ENCODE results near the gene CACYBP.
A peak's percentile ranks its signal among the peaks of the same experiment; 100 is the strongest.

DNA sequence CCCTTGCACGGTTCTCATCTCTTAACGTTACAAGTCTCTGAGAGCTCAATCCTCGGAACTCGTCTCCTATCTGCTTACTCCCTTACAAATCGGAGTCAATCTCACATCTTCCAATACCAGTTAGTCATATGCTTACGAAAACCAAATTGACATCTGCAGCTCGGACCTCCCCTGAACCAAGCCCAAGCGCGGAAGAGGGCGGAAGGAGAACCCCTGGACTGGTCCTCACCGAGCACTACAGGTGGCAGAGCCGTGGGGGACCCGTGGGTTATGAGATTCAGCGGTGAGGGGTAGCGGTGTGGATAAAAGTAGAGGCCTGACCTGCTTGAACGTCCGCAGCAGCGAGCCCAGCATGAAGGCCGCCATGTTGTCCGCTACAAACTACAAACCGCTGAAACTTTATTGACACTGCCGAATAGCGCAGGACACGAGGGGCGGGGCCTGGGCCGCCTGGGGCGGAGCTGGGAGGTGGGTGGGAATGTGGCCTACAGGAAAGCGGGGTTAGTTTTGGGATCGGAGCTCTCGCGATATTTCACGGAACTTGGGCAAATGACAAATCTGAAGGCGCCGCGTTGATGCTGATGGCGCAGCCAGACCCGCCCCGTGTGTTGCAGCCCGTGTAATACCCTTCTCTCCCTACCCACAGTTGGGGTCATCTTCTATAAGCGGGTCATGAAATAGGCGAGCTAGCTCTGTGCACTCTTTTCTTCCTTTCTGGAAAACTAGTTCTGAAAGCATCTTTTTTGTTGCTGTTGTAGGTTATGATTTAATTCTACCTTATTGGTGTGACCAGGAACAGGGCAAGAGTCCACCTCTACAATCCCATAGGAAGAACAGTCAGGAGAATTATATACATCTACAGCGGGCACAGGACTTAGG is 23.5 kb downstream of the CACYBP start, which contains the start of gene MRPS14:
- TF ChIP-seq, protein P1, sequence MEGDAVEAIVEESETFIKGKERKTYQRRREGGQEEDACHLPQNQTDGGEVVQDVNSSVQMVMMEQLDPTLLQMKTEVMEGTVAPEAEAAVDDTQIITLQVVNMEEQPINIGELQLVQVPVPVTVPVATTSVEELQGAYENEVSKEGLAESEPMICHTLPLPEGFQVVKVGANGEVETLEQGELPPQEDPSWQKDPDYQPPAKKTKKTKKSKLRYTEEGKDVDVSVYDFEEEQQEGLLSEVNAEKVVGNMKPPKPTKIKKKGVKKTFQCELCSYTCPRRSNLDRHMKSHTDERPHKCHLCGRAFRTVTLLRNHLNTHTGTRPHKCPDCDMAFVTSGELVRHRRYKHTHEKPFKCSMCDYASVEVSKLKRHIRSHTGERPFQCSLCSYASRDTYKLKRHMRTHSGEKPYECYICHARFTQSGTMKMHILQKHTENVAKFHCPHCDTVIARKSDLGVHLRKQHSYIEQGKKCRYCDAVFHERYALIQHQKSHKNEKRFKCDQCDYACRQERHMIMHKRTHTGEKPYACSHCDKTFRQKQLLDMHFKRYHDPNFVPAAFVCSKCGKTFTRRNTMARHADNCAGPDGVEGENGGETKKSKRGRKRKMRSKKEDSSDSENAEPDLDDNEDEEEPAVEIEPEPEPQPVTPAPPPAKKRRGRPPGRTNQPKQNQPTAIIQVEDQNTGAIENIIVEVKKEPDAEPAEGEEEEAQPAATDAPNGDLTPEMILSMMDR (IDR thresholded peaks at IDR 0.05 in 2 of 3, conservative IDR thresholded peaks at IDR 0.05 in 1 of 3; ENCODE audit: borderline replicate concordance in 1 of 3, insufficient read depth in 1 of 3, low read depth in 2 of 3, low read length in 2 of 3) = no peak
- TF ChIP-seq ZNF274 (IDR thresholded peaks at IDR 0.05; ENCODE audit: low read depth, low read length) (no peak), JUND (IDR thresholded peaks at IDR 0.05) (no peak), EZH2 (IDR thresholded peaks at IDR 0.05) (no peak), POLR2AphosphoS5 (IDR thresholded peaks at IDR 0.05; ENCODE audit: low read depth, low read length) (peak; percentile 97), EGR1 (IDR thresholded peaks at IDR 0.05; ENCODE audit: low read depth) (peak; percentile 64; the same call in 1 of the 2 replicates), SIN3A (IDR thresholded peaks at IDR 0.05; ENCODE audit: low read depth) (peak; percentile 90), CEBPB (IDR thresholded peaks at IDR 0.05; ENCODE audit: low read depth) (no peak), SP1 (IDR thresholded peaks at IDR 0.05; ENCODE audit: low read depth) (peak; percentile 86), POLR2A (IDR thresholded peaks at IDR 0.05; ENCODE audit: borderline replicate concordance, extremely low read depth, insufficient read depth, insufficient read length) (peak; percentile 86), EZH2phosphoT487 (IDR thresholded peaks at IDR 0.05; ENCODE audit: borderline replicate concordance) (no peak)
- TF ChIP-seq, protein P2, sequence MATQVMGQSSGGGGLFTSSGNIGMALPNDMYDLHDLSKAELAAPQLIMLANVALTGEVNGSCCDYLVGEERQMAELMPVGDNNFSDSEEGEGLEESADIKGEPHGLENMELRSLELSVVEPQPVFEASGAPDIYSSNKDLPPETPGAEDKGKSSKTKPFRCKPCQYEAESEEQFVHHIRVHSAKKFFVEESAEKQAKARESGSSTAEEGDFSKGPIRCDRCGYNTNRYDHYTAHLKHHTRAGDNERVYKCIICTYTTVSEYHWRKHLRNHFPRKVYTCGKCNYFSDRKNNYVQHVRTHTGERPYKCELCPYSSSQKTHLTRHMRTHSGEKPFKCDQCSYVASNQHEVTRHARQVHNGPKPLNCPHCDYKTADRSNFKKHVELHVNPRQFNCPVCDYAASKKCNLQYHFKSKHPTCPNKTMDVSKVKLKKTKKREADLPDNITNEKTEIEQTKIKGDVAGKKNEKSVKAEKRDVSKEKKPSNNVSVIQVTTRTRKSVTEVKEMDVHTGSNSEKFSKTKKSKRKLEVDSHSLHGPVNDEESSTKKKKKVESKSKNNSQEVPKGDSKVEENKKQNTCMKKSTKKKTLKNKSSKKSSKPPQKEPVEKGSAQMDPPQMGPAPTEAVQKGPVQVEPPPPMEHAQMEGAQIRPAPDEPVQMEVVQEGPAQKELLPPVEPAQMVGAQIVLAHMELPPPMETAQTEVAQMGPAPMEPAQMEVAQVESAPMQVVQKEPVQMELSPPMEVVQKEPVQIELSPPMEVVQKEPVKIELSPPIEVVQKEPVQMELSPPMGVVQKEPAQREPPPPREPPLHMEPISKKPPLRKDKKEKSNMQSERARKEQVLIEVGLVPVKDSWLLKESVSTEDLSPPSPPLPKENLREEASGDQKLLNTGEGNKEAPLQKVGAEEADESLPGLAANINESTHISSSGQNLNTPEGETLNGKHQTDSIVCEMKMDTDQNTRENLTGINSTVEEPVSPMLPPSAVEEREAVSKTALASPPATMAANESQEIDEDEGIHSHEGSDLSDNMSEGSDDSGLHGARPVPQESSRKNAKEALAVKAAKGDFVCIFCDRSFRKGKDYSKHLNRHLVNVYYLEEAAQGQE (IDR thresholded peaks at IDR 0.05; ENCODE audit: low read depth) = no peak
- TF ChIP-seq, protein P3, sequence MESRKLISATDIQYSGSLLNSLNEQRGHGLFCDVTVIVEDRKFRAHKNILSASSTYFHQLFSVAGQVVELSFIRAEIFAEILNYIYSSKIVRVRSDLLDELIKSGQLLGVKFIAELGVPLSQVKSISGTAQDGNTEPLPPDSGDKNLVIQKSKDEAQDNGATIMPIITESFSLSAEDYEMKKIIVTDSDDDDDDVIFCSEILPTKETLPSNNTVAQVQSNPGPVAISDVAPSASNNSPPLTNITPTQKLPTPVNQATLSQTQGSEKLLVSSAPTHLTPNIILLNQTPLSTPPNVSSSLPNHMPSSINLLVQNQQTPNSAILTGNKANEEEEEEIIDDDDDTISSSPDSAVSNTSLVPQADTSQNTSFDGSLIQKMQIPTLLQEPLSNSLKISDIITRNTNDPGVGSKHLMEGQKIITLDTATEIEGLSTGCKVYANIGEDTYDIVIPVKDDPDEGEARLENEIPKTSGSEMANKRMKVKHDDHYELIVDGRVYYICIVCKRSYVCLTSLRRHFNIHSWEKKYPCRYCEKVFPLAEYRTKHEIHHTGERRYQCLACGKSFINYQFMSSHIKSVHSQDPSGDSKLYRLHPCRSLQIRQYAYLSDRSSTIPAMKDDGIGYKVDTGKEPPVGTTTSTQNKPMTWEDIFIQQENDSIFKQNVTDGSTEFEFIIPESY (IDR thresholded peaks at IDR 0.05; ENCODE audit: extremely low read depth, insufficient replicate concordance, low read length) = peak; percentile 95
